ENCODE results near the gene MAPK1.
"Not testable (repeated sequence)": the region's sequence is repeated elsewhere in the genome, so short reads cannot be mapped to it uniquely, and the experiment has no call there.

Gene MAPK1

DNA sequence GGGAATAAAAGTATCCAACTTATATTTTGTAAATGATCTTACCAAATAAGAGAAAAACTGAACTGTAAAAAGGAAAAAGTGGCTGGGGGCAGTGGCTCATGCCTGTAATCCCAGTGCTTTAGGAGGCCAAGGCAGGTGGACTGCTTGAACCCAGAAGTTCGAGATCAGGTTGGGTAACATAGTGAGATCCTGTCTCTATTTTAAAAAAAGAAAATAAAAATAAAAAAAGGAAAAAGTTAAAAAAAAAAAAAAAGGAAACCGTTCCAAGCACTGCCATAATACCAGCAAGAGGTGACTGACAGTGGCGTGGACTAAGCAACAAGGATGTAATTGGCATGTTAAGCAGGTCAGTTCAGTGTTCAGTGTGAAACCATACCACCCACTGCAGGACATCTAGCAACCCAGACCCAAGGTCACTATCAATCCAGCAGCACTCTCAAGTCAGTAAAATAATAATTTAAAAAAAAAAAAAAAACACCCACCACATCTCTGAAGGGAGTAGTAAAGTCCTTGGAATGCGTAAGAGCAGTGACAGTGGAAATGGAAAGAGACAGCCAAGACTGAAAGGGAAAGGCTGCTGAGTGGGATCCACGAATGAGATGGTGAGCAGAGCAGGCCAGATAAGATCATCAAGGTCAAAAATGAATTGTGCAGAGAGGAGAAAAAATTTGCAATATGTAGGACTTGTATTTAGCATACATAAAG is 43.6 kb downstream of the MAPK1 start:
- TF ChIP-seq POLR2A (IDR thresholded peaks at IDR 0.05; ENCODE audit: low read depth, low read length): no peak
- DNase-seq (ENCODE audit: insufficient read length): no peak
- FAIRE-seq: no peak

DNA sequence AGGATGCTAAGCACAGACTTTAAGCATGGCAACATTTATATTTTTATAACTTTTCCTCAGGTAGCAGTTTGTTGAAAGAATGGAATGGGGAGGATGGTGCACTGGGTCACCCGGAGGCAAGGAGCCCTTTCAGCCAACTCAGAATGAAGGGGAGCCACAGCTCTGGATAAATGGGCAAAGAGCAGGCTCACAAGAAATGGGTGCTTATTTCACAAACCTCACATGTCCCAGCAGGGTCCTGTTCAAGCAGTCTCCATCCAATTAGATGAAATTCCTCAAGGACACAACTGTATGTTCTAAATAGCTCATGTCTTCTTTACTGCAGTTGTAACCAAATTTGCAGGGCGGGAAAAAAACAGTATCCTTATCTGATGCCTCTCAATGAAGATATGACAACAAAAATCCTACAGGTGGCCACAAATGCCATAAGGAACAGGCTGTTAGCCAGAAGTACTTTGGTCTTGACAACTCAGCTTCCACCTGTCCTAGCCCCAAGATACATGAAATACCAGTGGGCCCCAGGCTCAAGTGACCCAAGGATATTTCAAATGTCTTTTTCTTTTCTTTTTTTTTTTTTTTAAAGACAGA is 48.2 kb downstream of the MAPK1 start:
- DNase-seq (ENCODE audit: insufficient read length) (no peak), FAIRE-seq (no peak)
- TF ChIP-seq POLR2AphosphoS5 (IDR thresholded peaks at IDR 0.05; ENCODE audit: low read depth, low read length) (no peak), TAF1 (IDR thresholded peaks at IDR 0.05; ENCODE audit: borderline replicate concordance, low read depth, low read length) (no peak), POLR2A (IDR thresholded peaks at IDR 0.05; ENCODE audit: low read depth, low read length) (no peak)

DNA sequence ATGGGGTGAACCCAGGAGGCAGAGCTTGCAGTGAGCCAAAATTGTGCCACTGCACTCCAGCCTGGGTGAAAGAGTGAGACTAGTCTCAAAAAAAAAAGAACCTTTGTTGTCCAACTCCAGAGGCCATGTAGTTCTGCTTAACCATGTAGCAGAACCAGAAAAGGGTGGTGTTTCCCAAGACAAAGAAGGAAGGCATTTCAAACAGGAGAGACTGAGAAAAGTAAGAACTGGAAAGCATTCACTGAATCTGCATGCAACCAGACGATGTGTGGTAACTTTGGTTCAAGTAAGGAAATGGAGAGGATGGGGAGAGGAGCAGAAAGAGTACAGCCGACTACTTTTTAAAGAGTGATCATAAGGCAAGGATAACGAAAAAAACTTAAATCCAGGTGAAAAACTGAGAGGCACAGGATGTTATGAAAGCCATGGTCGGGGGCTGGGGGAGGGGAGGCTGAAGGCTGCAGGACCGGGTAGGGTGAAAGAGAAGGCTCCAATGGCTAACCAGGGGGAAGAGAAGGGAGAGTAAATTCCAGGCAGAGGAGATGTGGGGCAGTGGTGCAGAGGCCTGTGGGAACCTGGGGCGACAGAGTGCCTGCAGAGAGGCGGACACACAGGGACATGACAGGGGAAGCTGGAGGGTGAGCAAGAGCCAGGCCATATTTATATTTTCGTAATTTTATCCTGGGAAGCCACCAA is 48.8 kb downstream of the MAPK1 start:
- FAIRE-seq (no peak), DNase-seq (ENCODE audit: insufficient read length) (no peak)
- TF ChIP-seq POLR2AphosphoS5 (IDR thresholded peaks at IDR 0.05; ENCODE audit: low read depth, low read length): no peak
- TF ChIP-seq POLR2A (IDR thresholded peaks at IDR 0.05; ENCODE audit: low read depth, low read length): no peak
- no peak for TF ChIP-seq TAF1 (IDR thresholded peaks at IDR 0.05; ENCODE audit: borderline replicate concordance, low read depth, low read length)

DNA sequence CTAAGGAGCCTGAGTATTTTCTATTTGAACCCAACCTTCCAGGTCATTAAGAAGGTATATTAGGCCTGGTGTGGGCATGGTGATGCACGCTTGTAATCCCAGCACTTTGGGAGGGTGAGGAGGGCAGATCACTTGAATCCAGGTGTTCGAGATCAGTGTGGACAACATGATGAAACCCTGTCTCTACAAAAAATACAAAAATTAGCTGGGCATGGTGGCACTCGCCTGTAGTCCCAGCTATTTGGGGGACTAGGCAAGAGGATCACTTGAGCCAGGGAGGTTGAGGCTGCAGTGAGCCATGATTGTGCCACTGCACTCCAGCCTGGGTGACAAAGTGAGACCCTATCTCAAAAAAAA is 50.0 kb downstream of the MAPK1 start:
- DNase-seq (ENCODE audit: insufficient read length); FAIRE-seq: not testable (repeated sequence)

DNA sequence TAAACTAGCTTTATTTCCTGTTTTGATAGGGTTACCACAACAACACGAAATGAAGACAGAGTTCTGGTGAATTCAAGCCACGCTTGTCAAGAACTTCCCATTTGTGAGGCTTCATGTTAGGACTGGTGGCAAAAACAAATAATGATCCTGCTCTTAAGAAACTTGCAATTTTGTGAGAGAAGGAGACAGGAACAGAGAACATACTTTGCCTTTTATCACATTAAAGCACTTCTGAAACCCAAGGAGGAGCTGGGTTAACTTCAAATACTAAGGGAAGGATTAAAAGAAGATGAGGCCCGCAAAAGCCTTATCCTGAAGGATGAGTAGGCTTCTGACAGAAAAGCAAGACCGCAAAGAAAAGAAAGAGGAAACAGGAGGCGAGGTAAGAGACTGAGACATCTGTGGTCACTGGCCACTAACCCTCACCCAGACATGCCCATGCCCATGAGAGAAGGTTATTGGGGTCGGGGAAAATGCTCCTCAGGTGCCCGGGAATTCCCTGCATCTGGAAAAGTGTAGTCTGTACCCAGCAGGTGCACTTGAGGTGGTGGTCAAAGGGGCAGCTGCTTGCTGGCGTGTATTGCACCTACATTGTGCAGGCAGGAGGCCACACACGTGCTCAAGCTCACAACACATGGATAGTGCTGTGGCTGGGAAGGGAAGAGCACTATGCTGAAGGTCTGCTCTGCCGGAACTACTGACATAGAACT is 50.5 kb downstream of the MAPK1 start:
- FAIRE-seq (peak; percentile 81), DNase-seq (ENCODE audit: insufficient read length) (peak; percentile 32)
- no peak for TF ChIP-seq TAF1 (IDR thresholded peaks at IDR 0.05; ENCODE audit: borderline replicate concordance, low read depth, low read length)
- TF ChIP-seq POLR2A (IDR thresholded peaks at IDR 0.05; ENCODE audit: low read depth, low read length): no peak
- TF ChIP-seq POLR2AphosphoS5 (IDR thresholded peaks at IDR 0.05; ENCODE audit: low read depth, low read length): no peak

DNA sequence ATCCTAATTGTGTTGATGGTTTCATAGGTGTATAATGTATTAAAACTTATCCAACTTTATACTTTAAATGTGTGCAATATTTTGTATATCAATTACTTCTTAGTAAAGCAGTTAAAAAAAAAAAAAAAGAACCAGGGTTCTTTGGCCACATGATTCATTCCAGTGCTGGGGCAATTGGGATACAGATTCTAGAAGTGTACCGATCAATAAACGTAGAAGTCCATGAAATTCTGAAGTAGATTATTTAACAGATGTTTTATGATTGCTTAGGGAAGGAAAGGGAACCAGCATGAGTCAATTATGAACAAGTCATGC is 51.0 kb downstream of the MAPK1 start:
- FAIRE-seq: no peak
- TF ChIP-seq TAF1 (IDR thresholded peaks at IDR 0.05; ENCODE audit: borderline replicate concordance, low read depth, low read length): no peak
- no peak for TF ChIP-seq POLR2A (IDR thresholded peaks at IDR 0.05; ENCODE audit: low read depth, low read length)
- no peak for TF ChIP-seq POLR2AphosphoS5 (IDR thresholded peaks at IDR 0.05; ENCODE audit: low read depth, low read length)
- DNase-seq (ENCODE audit: insufficient read length): no peak

DNA sequence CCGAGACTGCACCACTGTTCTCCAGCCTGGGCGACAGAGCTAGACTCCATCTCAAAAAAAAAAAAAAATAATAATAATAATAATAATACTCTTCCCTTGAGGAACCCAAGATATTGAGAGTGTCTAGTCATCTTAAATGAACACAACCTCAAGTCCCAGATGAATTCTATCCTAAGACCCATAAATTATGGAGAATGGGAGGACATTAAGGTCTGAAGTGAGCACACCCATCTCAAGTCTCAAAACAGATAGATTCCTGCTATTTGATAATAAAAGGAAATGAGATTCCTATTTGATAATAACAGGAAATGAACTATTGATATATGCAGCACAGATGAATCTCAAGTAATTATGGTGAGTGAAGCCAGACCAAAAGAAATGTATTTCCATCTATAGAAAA is 51.5 kb downstream of the MAPK1 start:
- no peak for TF ChIP-seq POLR2AphosphoS5 (IDR thresholded peaks at IDR 0.05; ENCODE audit: low read depth, low read length)
- TF ChIP-seq TAF1 (IDR thresholded peaks at IDR 0.05; ENCODE audit: borderline replicate concordance, low read depth, low read length): no peak
- no peak for TF ChIP-seq POLR2A (IDR thresholded peaks at IDR 0.05; ENCODE audit: low read depth, low read length)
- no peak for FAIRE-seq
- DNase-seq (ENCODE audit: insufficient read length): no peak

DNA sequence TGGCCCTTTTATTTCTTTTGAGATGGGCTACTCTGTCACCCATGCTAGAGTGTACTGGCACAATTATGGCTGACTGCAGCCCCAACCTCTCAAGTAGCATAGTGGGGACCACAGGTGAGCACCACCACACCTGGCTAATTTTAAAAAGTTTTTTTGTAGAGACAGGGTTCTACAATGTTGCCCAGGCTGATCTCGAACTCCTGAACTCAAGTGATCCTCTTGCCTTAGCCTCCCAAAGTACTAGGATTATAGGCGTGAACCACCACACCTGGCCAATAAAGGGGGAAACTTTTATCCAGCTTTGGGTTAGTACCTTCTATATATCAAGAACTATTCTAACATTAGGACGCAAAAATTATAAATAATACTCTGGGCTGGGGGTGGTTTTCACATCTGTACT is 52.1 kb downstream of the MAPK1 start:
- DNase-seq (ENCODE audit: insufficient read length) (no peak), FAIRE-seq (no peak)
- TF ChIP-seq TAF1 (IDR thresholded peaks at IDR 0.05; ENCODE audit: borderline replicate concordance, low read depth, low read length) (no peak), POLR2A (IDR thresholded peaks at IDR 0.05; ENCODE audit: low read depth, low read length) (no peak), POLR2AphosphoS5 (IDR thresholded peaks at IDR 0.05; ENCODE audit: low read depth, low read length) (no peak)

DNA sequence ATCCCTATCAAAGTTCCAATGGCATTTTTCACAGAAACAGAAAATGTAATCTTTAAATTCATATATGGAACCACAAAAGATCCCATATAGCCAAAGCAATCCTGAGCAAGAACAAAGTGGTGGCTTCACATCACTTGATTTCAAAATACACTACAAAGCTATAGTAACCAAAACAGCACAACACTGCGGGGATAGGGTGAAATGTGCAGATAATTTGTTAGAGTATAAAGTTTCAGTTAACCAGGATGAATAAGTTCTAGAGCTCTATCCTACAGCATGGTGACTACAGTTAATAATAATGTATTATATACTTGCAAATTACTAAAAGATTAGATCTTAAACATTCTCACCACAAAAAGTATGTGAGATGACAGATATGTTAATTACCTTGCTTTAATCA is 55.5 kb downstream of the MAPK1 start:
- DNase-seq (ENCODE audit: insufficient read length): no peak
- FAIRE-seq: no peak
- TF ChIP-seq POLR2A (IDR thresholded peaks at IDR 0.05; ENCODE audit: low read depth, low read length): no peak
- no peak for TF ChIP-seq TAF1 (IDR thresholded peaks at IDR 0.05; ENCODE audit: borderline replicate concordance, low read depth, low read length)
- TF ChIP-seq POLR2AphosphoS5 (IDR thresholded peaks at IDR 0.05; ENCODE audit: low read depth, low read length): no peak

DNA sequence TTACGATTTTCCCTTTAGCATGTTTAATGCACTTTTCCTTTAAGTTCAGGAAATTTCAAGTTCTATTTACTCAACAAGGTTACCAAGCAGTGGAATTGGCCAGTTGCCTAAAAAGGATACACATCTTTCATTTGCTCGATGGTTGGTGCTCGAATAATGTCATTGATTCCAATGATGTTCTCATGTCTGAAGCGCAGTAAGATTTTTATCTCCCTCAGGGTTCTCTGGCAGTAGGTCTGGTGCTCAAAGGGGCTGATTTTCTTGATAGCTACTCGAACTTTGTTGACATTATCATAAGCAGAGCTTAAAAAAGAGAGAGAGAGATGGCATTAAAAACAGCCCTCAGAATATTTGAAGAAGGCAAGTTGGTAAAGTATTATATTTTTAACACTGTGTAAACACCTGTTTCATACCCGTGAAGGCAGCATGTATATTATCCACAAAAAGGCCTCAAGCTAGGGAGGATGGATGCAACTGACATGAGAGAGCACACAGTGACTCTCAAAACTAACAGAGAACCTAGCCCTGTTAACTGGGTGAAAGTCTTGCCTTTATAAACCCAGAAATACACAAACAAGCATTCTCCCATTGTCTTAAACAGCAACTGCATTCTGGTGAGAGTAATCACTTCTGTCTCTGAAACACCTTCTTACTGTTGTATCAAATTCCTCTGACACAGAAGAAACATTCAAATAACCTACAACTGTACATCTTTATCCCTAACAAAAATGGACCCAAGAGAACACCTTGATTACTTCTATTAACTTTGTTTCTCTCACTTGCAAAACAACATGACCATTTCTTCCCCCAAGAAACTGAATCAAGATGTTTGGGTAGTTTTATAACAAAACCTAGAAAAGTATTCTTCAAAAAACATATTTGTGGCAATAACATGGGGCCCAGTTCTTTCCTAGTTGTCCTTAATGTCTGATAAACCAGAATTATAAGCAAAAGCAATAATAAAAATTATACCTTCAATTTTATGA is 59.6 kb downstream of the MAPK1 start:
- DNase-seq (ENCODE audit: insufficient read length) (no peak), FAIRE-seq (no peak)
- TF ChIP-seq POLR2A (IDR thresholded peaks at IDR 0.05; ENCODE audit: low read depth, low read length) (no peak), TAF1 (IDR thresholded peaks at IDR 0.05; ENCODE audit: borderline replicate concordance, low read depth, low read length) (no peak), POLR2AphosphoS5 (IDR thresholded peaks at IDR 0.05; ENCODE audit: low read depth, low read length) (no peak)

DNA sequence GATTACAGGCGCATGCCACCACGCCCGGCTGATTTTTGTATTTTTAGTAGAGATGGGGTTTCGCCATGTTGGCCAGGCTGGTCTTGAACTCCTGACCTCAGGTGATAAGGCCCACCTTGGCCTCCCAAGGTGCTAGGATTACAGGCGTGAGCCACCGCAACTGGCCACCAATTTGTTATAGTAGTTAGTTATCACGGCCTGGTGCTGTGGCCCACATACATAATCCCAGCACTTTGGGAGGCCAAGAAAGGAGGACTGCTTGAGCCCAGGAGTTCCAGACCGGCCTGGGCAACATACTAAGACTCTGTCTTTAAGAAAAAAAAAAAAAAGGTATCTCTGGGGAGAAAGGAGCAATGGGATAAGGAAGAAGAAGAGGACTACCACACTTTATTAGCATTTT is 62.1 kb downstream of the MAPK1 start:
- not testable (repeated sequence) for DNase-seq (ENCODE audit: insufficient read length); FAIRE-seq

Data from GM12892 (cell line).